Keratinocyte (primary cell): Measurements from ENCODE around the gene CAMKK2. TPM values are rescaled to one million over a fixed set of nuclear protein-coding genes. Genes with fewer than 3 reads are reported as not detected.

Experiments
- DNase-seq: peaks from one replicate; pipeline ENCODE4 v3.0.0-alpha.2; 2011; ENCODE audit warnings: low read depth, missing footprints, low spot score
- FAIRE-seq: peaks from 2 replicates; lab custom pipeline; 2011; peaks lifted over from hg19 to GRCh38; lab: Jason Lieb, UNC
- H2AFZ ChIP-seq: 2 replicates; pipeline ENCODE4 v1.6.0; 2012; ENCODE audit warnings: low read length, control low read depth, inconsistent platforms; ENCODE audit not compliant: control insufficient read depth
- H3K27ac ChIP-seq: 2 replicates; pipeline ENCODE4 v1.5.1; 2011; ENCODE audit warnings: low read length; ENCODE audit not compliant: control insufficient read depth, insufficient read depth
- H3K27me3 ChIP-seq: 3 replicates; pipeline ENCODE4 v1.6.0; 2011; ENCODE audit warnings: low read length; ENCODE audit not compliant: control insufficient read depth, insufficient read depth; ENCODE audit errors: extremely low read depth
- H3K36me3 ChIP-seq, 2 experiments: 2 replicates in 1 of 2; 3 replicates in 1 of 2; pipeline ENCODE4 v1.5.1; 2011; ENCODE audit warnings: low read length in 2 of 2, mild to moderate bottlenecking in 1 of 2; ENCODE audit not compliant: control insufficient read depth in 2 of 2, insufficient read depth in 2 of 2; ENCODE audit errors: extremely low read depth in 1 of 2
- H3K4me1 ChIP-seq: 3 replicates; pipeline ENCODE4 v1.5.1; 2011; ENCODE audit warnings: low read length; ENCODE audit not compliant: control insufficient read depth, insufficient read depth; ENCODE audit errors: extremely low read depth
- H3K4me2 ChIP-seq: 3 replicates; pipeline ENCODE4 v1.6.0; 2011; ENCODE audit warnings: low read depth, low read length; ENCODE audit not compliant: control insufficient read depth, insufficient read depth; ENCODE audit errors: extremely low read depth
- H3K4me3 ChIP-seq, 3 experiments: fragments of 200-600 bp in 1 of 3; sonication (generic) in 1 of 3; 2 replicates in 2 of 3; 3 replicates in 1 of 3; pipeline ENCODE4 v1.5.1; 2011 to 2016; ENCODE audit warnings: low read length in 3 of 3, mild to moderate bottlenecking in 3 of 3, control low read depth in 2 of 3, inconsistent platforms in 1 of 3, low read depth in 1 of 3, mixed read lengths in 1 of 3, mixed run types in 1 of 3, moderate library complexity in 1 of 3; ENCODE audit not compliant: control insufficient read depth in 2 of 3, insufficient read depth in 2 of 3; ENCODE audit errors: extremely low read depth in 1 of 3
- H3K79me2 ChIP-seq: 2 replicates; pipeline ENCODE4 v1.6.0; 2012; ENCODE audit warnings: low read length; ENCODE audit not compliant: control insufficient read depth, insufficient read depth
- H3K9ac ChIP-seq: 3 replicates; pipeline ENCODE4 v1.6.0; 2011; ENCODE audit warnings: low read length; ENCODE audit not compliant: control insufficient read depth, insufficient read depth; ENCODE audit errors: extremely low read depth
- H3K9me1 ChIP-seq: 3 replicates; pipeline ENCODE4 v1.6.0; 2011; ENCODE audit warnings: low read length; ENCODE audit not compliant: control insufficient read depth, insufficient read depth; ENCODE audit errors: extremely low read depth
- H3K9me3 ChIP-seq: 2 replicates; pipeline ENCODE4 v1.5.1; 2012; ENCODE audit warnings: low read depth, low read length; ENCODE audit not compliant: control insufficient read depth
- H4K20me1 ChIP-seq: 3 replicates; pipeline ENCODE4 v1.6.0; 2011; ENCODE audit warnings: low read length; ENCODE audit not compliant: control insufficient read depth, insufficient read depth; ENCODE audit errors: extremely low read depth
- CTCF ChIP-seq, 3 experiments: IDR thresholded peaks in 1 of 3; conservative IDR thresholded peaks in 1 of 3; optimal IDR thresholded peaks in 1 of 3; 2 replicates in 2 of 3; 3 replicates in 1 of 3; pipeline versions ENCODE3 to v1.5.1; 2011; ENCODE audit warnings: low read length in 3 of 3, mild to moderate bottlenecking in 3 of 3, moderate library complexity in 2 of 3, control low read depth in 1 of 3, inconsistent platforms in 1 of 3; ENCODE audit not compliant: insufficient read depth in 2 of 3; ENCODE audit errors: extremely low read depth in 1 of 3
- EZH2 ChIP-seq: IDR thresholded peaks from one replicate; pipeline ENCODE4 v1.6.1; 2012; ENCODE audit warnings: inconsistent platforms, mild to moderate bottlenecking, low read length, moderate library complexity
- dilution Hi-C: fragments of 300-500 bp; cut with MboI; formaldehyde crosslinking; loops from one replicate; pipeline ENCODE4 v1.7.0; 2020; ENCODE audit warnings: low sequenced_read_pairs; ENCODE audit not compliant: extremely low pct_ligation_motif_present
- polyA plus RNA-seq, 5 experiments: library from polyadenylated mRNA; depleted of rRNA in 3 of 5; stranded (reverse) in 3 of 5; stranded (forward) in 1 of 5; unstranded in 1 of 5; fragments of >200 nt; gene quantifications; 1 replicate in 1 of 5; 2 replicates in 3 of 5; 3 replicates in 1 of 5; pipeline versions ENCODE4 v1.2.1 to v1.2.3, GENCODE V29; 2011 to 2012; ENCODE audit warnings: missing spikeins in 2 of 5, low read depth in 1 of 5, low replicate concordance in 1 of 5

The CAMKK2 gene
- polyA plus RNA-seq, 1 donor (not counting 4 experiments of a cell fraction or from before 2014, with no cell fraction given) = 18.6 TPM

GRCh38 chr12:121279507-121279915 is 17.0 kb downstream of the CAMKK2 start:
- Histone ChIP-seq H3K4me2 (no peak overlapping the region), H3K4me1 (peaks cover 11% of the 10 kb centered on the region), H4K20me1 (no peaks in the 10 kb centered on the region), H3K27me3 (no peaks in the 10 kb centered on the region), H3K36me3 (peaks cover 0 to 7% of the 10 kb centered on the region in 2 experiments), H3K79me2 (no peaks in the 10 kb centered on the region), H3K9me1 (no peaks in the 10 kb centered on the region), H3K9ac (no peak overlapping the region), H3K4me3 (no peak overlapping the region), H2AFZ (no peak overlapping the region), H3K9me3 (no peaks in the 10 kb centered on the region), H3K27ac (no peak overlapping the region)
- no peak for FAIRE-seq
- dilution Hi-C loops = no loop called here
- no peak for DNase-seq
- no peak for TF ChIP-seq EZH2
- no peak for TF ChIP-seq CTCF (optimal IDR thresholded peaks at IDR 0.05 in 1 of 3, IDR thresholded peaks at IDR 0.05 in 1 of 3, conservative IDR thresholded peaks at IDR 0.05 in 1 of 3; ENCODE audit: extremely low read depth in 1 of 3, insufficient read depth in 2 of 3, low read length in 3 of 3)

GRCh38 chr12:121279071-121279375 is 17.5 kb downstream of the CAMKK2 start:
- Histone ChIP-seq H3K4me3 (no peak overlapping the region), H2AFZ (no peak overlapping the region), H4K20me1 (no peaks in the 10 kb centered on the region), H3K4me1 (peaks cover 11% of the 10 kb centered on the region), H3K9me3 (no peaks in the 10 kb centered on the region), H3K27ac (no peak overlapping the region), H3K4me2 (no peak overlapping the region), H3K9me1 (no peaks in the 10 kb centered on the region), H3K79me2 (no peaks in the 10 kb centered on the region), H3K36me3 (peaks cover 0 to 11% of the 10 kb centered on the region in 2 experiments), H3K9ac (no peak overlapping the region), H3K27me3 (no peaks in the 10 kb centered on the region)
- DNase-seq (no peak), FAIRE-seq (no peak)
- dilution Hi-C loops = no loop called here
- no peak for TF ChIP-seq CTCF (optimal IDR thresholded peaks at IDR 0.05 in 1 of 3, IDR thresholded peaks at IDR 0.05 in 1 of 3, conservative IDR thresholded peaks at IDR 0.05 in 1 of 3; ENCODE audit: extremely low read depth in 1 of 3, insufficient read depth in 2 of 3, low read length in 3 of 3)
- no peak for TF ChIP-seq EZH2
